Muscle layer of duodenum (tissue), 2 donors: ENCODE data around the gene GBE1.

ENCODE experiments used
- H3K27ac ChIP-seq: one replicate; pipeline ENCODE4 v1.7.0; 2013; ENCODE audit warnings: mild to moderate bottlenecking, low read length
- H3K27me3 ChIP-seq: one replicate; pipeline ENCODE4 v1.7.0; 2013; ENCODE audit warnings: low read depth, mild to moderate bottlenecking, control low read depth, low read length
- H3K36me3 ChIP-seq, 2 donors: one replicate each; pipeline ENCODE4 v1.7.0; 2013; ENCODE audit warnings: low read length in 2 of 2, control low read depth in 1 of 2, mild to moderate bottlenecking in 1 of 2; ENCODE audit not compliant: insufficient read depth in 2 of 2, control insufficient read depth in 1 of 2
- H3K4me1 ChIP-seq, 2 donors: one replicate each; pipeline ENCODE4 v1.7.0; 2013; ENCODE audit warnings: low read length in 2 of 2, mild to moderate bottlenecking in 2 of 2, control low read depth in 1 of 2, moderate library complexity in 1 of 2; ENCODE audit not compliant: insufficient read depth in 2 of 2, control insufficient read depth in 1 of 2
- H3K4me3 ChIP-seq, 2 donors: one replicate each; pipeline ENCODE4 v1.7.0; 2013; ENCODE audit warnings: low read length in 2 of 2, low read depth in 1 of 2, mild to moderate bottlenecking in 1 of 2
- H3K9me3 ChIP-seq, 2 donors: one replicate each; pipeline ENCODE4 v1.7.0; 2013; ENCODE audit warnings: low read length in 2 of 2, control low read depth in 1 of 2, mild to moderate bottlenecking in 1 of 2; ENCODE audit not compliant: control insufficient read depth in 1 of 2
- donor health status: healthy.

The GBE1 gene

GRCh38 chr3:81732642-81733041 lies 28.8 kb downstream of the GBE1 start:
- H3K27me3 ChIP-seq = no peaks in the 10 kb centered on the region
- no peaks in the 10 kb centered on the region for H3K36me3 ChIP-seq
- no peak overlapping the region for H3K27ac ChIP-seq
- no peak overlapping the region for H3K4me3 ChIP-seq
- no peaks in the 10 kb centered on the region for H3K4me1 ChIP-seq
- H3K9me3 ChIP-seq = no peaks in the 10 kb centered on the region

GRCh38 chr3:81728766-81729544 lies 32.5 kb downstream of the GBE1 start:
- no peaks in the 10 kb centered on the region for H3K27me3 ChIP-seq
- no peaks in the 10 kb centered on the region for H3K36me3 ChIP-seq
- H3K27ac ChIP-seq = no peak overlapping the region
- no peaks in the 10 kb centered on the region for H3K9me3 ChIP-seq
- H3K4me3 ChIP-seq = no peak overlapping the region
- no peaks in the 10 kb centered on the region for H3K4me1 ChIP-seq

GRCh38 chr3:81726735-81727134 lies 34.7 kb downstream of the GBE1 start:
- no peaks in the 10 kb centered on the region for H3K27me3 ChIP-seq
- H3K36me3 ChIP-seq = no peaks in the 10 kb centered on the region
- H3K4me3 ChIP-seq = no peak overlapping the region
- no peaks in the 10 kb centered on the region for H3K9me3 ChIP-seq
- H3K4me1 ChIP-seq = no peaks in the 10 kb centered on the region
- no peak overlapping the region for H3K27ac ChIP-seq

GRCh38 chr3:81726132-81726531 lies 35.3 kb downstream of the GBE1 start:
- H3K27me3 ChIP-seq = no peaks in the 10 kb centered on the region
- no peaks in the 10 kb centered on the region for H3K4me1 ChIP-seq
- no peaks in the 10 kb centered on the region for H3K9me3 ChIP-seq
- no peaks in the 10 kb centered on the region for H3K36me3 ChIP-seq
- H3K4me3 ChIP-seq = no peak overlapping the region
- H3K27ac ChIP-seq = no peak overlapping the region

- H3K27ac ChIP-seq = no peak overlapping the region
- no peaks in the 10 kb centered on the region for H3K36me3 ChIP-seq
- H3K27me3 ChIP-seq = no peaks in the 10 kb centered on the region
- H3K4me3 ChIP-seq = no peak overlapping the region
- H3K9me3 ChIP-seq = no peaks in the 10 kb centered on the region
- no peaks in the 10 kb centered on the region for H3K4me1 ChIP-seq
These were observed 37.6 kb downstream of the GBE1 start for GRCh38 chr3:81723732-81724313.

- no peak overlapping the region for H3K27ac ChIP-seq
- H3K27me3 ChIP-seq = no peaks in the 10 kb centered on the region
- no peaks in the 10 kb centered on the region for H3K36me3 ChIP-seq
- no peak overlapping the region for H3K4me3 ChIP-seq
- no peaks in the 10 kb centered on the region for H3K9me3 ChIP-seq
- H3K4me1 ChIP-seq = peaks cover 0 to 3% of the 10 kb centered on the region in 2 donors
These were observed 43.1 kb downstream of the GBE1 start for GRCh38 chr3:81718311-81718710.

- no peak overlapping the region for H3K27ac ChIP-seq
These were observed 44.5 kb downstream of the GBE1 start for GRCh38 chr3:81716870-81717509.

GRCh38 chr3:81713031-81713430 lies 48.4 kb downstream of the GBE1 start:
- Histone ChIP-seq H3K9me3 (no peaks in the 10 kb centered on the region), H3K4me1 (peaks cover 0 to 3% of the 10 kb centered on the region in 2 donors), H3K27me3 (no peaks in the 10 kb centered on the region), H3K36me3 (no peaks in the 10 kb centered on the region), H3K4me3 (no peak overlapping the region), H3K27ac (no peak overlapping the region)

More at GRCh38 chr3:81716870-81717509, 44.5 kb downstream of the GBE1 start:
- Histone ChIP-seq H3K36me3 (no peaks in the 10 kb centered on the region), H3K27me3 (no peaks in the 10 kb centered on the region), H3K9me3 (no peaks in the 10 kb centered on the region), H3K4me1 (peaks cover 0 to 3% of the 10 kb centered on the region in 2 donors), H3K4me3 (no peak overlapping the region)

GRCh38 chr3:81709606-81710005 lies 51.8 kb downstream of the GBE1 start:
- H3K4me3 ChIP-seq = no peak overlapping the region
- no peaks in the 10 kb centered on the region for H3K4me1 ChIP-seq
- H3K27me3 ChIP-seq = no peaks in the 10 kb centered on the region
- H3K27ac ChIP-seq = no peak overlapping the region
- no peaks in the 10 kb centered on the region for H3K36me3 ChIP-seq
- no peaks in the 10 kb centered on the region for H3K9me3 ChIP-seq

- Histone ChIP-seq H3K4me3 (no peak overlapping the region), H3K4me1 (no peaks in the 10 kb centered on the region), H3K9me3 (no peaks in the 10 kb centered on the region), H3K27me3 (no peaks in the 10 kb centered on the region), H3K36me3 (no peaks in the 10 kb centered on the region), H3K27ac (no peak overlapping the region)
These were observed 53.4 kb downstream of the GBE1 start for GRCh38 chr3:81707996-81708395.

GRCh38 chr3:81702126-81702525 lies 59.3 kb downstream of the GBE1 start:
- H3K27ac ChIP-seq = no peak overlapping the region
- H3K36me3 ChIP-seq = peaks cover 0 to 4% of the 10 kb centered on the region in 2 donors
- H3K4me1 ChIP-seq = no peaks in the 10 kb centered on the region
- H3K9me3 ChIP-seq = no peaks in the 10 kb centered on the region
- no peak overlapping the region for H3K4me3 ChIP-seq
- H3K27me3 ChIP-seq = no peaks in the 10 kb centered on the region
